AG04450 (cell line): ENCODE results near the gene FMO5. TPM values are rescaled to one million over a fixed set of nuclear protein-coding genes. Genes with fewer than 3 reads are reported as not detected.
"Not testable (repeated sequence)": the region's sequence is repeated elsewhere in the genome, so short reads cannot be mapped to it uniquely, and the experiment has no call there.

Experiments
- CTCF ChIA-PET: fragments of 300-600, 350-600 bp; formaldehyde crosslinking; extraction: SDS; loops from one replicate; lab custom pipeline; 2022; ENCODE audit warnings: antibody characterized with exemption, inconsistent platforms; lab: Charles Lee
- POLR2A ChIA-PET: fragments of 350-600 bp; formaldehyde crosslinking; extraction: SDS; loops from one replicate; lab custom pipeline; 2021; ENCODE audit warnings: antibody characterized with exemption, inconsistent platforms; lab: Yijun Ruan, JAX
- DNase-seq: peaks from one replicate; pipeline ENCODE4 v3.0.0-alpha.2; 2011; ENCODE audit warnings: low read depth, low spot score
- H3K27ac ChIP-seq: one replicate; pipeline ENCODE4 v1.5.1; 2012; ENCODE audit warnings: low read depth, low read length, control low read depth
- H3K27me3 ChIP-seq: one replicate; pipeline ENCODE4 v1.6.0; 2012; ENCODE audit warnings: low read length; ENCODE audit not compliant: control insufficient read depth, insufficient read depth
- H3K4me3 ChIP-seq: 2 replicates; pipeline ENCODE4 v1.5.1; 2011; ENCODE audit warnings: mild to moderate bottlenecking, low read depth, low read length, control low read depth
- H3K9me3 ChIP-seq: 2 replicates; pipeline ENCODE4 v1.5.1; 2012; ENCODE audit warnings: low read length; ENCODE audit not compliant: control insufficient read depth, insufficient read depth
- polyA plus RNA-seq: library from polyadenylated mRNA; depleted of rRNA; stranded (reverse); fragments of >200 nt; gene quantifications from 2 replicates; pipeline ENCODE4 v1.2.3, GENCODE V29; 2011
- TF ChIP-seq, protein P1 (sequence below): IDR thresholded peaks from 2 replicates; pipeline ENCODE4 v1.5.1; 2011; ENCODE audit warnings: low read depth, low read length, control low read depth, inconsistent platforms

FMO5 gene
- polyA plus RNA-seq, 1 experiment: 0.98 TPM

DNA sequence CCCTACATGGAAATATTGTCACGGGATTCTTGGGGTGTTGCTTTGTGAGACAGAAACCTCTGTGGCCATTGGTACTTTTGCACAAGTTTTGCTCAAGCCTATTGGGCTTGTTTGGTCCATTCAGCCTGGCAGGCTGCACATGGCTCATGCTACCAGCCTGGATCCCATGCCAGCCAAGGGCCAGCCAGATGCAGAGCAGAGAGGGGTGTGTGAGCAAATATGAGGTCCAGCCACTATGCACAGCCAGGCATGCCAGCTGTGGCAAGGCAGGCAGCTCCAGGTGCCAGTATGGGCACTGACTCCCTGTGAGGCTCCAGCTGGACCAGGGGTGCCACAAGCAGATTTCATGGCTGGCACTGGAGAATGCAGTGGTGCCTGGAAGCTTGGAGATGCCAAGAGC lies 10.7 kb upstream of the FMO5 start:
- POLR2A ChIA-PET: no interaction called here
- CTCF ChIA-PET: interaction anchor here (1.2 kb wide), 1 partner anchor 63 kb away, joined by 5 read pairs; no protein-coding TSS in a partner anchor
- no peak overlapping the region for H3K27ac ChIP-seq
- no peak overlapping the region for H3K4me3 ChIP-seq
- no peak for DNase-seq
- TF ChIP-seq, protein P1, sequence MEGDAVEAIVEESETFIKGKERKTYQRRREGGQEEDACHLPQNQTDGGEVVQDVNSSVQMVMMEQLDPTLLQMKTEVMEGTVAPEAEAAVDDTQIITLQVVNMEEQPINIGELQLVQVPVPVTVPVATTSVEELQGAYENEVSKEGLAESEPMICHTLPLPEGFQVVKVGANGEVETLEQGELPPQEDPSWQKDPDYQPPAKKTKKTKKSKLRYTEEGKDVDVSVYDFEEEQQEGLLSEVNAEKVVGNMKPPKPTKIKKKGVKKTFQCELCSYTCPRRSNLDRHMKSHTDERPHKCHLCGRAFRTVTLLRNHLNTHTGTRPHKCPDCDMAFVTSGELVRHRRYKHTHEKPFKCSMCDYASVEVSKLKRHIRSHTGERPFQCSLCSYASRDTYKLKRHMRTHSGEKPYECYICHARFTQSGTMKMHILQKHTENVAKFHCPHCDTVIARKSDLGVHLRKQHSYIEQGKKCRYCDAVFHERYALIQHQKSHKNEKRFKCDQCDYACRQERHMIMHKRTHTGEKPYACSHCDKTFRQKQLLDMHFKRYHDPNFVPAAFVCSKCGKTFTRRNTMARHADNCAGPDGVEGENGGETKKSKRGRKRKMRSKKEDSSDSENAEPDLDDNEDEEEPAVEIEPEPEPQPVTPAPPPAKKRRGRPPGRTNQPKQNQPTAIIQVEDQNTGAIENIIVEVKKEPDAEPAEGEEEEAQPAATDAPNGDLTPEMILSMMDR: no peak
- peaks cover 11% of the 10 kb centered on the region for H3K9me3 ChIP-seq
- H3K27me3 ChIP-seq: peaks cover 3% of the 10 kb centered on the region

DNA sequence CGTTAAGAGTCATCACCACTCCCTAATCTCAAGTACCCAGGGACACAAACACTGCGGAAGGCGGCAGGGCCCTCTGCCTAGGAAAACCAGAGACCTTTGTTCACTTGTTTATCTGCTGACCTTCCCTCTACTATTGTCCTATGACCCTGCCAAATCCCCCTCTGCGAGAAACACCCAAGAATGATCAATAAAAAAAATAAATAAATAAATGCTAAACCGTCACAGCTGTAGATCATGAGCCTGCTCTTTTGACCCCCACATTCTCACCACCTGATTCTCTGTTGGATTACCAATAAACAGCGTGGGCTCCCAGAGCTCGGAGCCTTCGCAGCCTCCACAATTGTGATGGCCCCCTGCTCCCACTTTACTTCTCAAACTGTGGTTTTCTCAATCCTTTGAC lies 8.8 kb upstream of the FMO5 start:
- H3K27ac ChIP-seq, CTCF ChIA-PET, H3K27me3 ChIP-seq, POLR2A ChIA-PET, H3K4me3 ChIP-seq, DNase-seq: not testable (repeated sequence)
- H3K9me3 ChIP-seq: peaks cover 11% of the 10 kb centered on the region

DNA sequence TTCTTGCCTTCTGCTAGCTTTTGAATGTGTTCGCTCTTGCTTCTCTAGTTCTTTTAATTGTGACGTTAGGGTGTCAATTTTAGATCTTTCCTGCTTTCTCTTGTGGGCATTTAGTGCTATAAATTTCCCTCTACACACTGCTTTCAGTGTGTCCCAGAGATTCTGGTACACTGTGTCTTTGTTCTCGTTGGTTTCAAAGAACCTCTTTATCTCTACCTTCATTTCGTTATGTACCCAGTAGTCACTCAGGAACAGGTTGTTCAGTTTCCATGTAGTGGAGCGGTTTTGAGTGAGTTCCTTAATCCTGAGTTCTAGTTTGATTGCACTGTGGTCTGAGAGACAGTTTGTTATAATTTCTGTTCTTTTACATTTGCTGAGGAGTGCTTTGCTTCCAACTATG lies 5.9 kb upstream of the FMO5 start:
- CTCF ChIA-PET: interaction anchor here (2.6 kb wide), 1 partner anchor 11 kb away, joined by 14 read pairs; the partner anchor contains the start of gene CHD1L
- H3K27ac ChIP-seq, H3K27me3 ChIP-seq, POLR2A ChIA-PET, DNase-seq, H3K4me3 ChIP-seq, H3K9me3 ChIP-seq: not testable (repeated sequence)

DNA sequence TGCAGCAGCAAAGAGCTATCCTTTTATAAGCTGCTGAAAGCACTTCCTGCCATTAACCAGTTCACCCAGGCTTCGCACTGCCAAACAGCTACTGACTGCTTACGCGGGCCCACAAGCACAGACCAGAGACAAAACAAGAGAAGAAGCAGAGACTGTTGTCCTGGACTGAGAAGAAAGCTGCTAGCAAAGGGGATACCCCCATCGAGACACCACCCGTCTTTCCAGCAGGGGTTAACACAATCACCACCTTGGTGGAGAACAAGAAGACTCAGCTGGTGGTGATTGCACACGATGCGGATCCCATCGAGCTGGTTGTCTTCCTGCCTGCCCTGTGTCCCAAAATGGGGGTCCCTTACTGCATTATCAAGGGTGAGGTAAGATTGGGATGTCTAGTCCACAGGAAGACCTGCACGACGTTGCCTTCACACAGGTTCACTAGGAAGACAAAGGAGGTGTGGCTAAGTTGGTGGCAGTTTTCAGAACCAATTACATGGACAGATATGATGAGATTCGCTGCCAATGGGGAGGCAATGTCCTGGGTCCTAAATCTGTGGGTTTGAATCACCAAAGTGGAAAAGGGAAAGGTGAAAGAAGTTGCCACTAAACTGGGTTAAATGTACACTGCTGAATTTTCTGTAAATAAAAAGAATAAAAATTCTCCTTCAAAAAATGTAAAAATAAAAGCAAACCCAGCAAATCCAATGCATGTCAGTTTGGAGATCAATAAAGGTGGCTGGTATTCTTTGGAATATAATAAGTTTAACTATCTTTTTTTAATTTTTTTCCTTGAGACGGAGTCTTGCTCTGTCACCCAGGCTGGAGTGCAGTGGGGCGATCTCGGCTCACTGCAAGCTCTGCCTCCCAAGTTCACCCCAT lies 1.2 kb downstream of the FMO5 start:
- TF ChIP-seq, protein P1: no peak
- no peak for DNase-seq
- CTCF ChIA-PET: interaction anchor here (0.8 to 1.8 kb wide), 4 partner anchors 14 to 55 kb away, joined by 3 to 6 read pairs (median 4); partner anchors contain the start of gene CHD1L
- Histone ChIP-seq H3K27me3 (no peaks in the 10 kb centered on the region), H3K27ac (no peak overlapping the region), H3K9me3 (no peaks in the 10 kb centered on the region), H3K4me3 (no peak overlapping the region)
- POLR2A ChIA-PET: interaction anchor here (1.1 kb wide), 1 partner anchor 56 kb away, joined by 3 read pairs; no protein-coding TSS in a partner anchor

DNA sequence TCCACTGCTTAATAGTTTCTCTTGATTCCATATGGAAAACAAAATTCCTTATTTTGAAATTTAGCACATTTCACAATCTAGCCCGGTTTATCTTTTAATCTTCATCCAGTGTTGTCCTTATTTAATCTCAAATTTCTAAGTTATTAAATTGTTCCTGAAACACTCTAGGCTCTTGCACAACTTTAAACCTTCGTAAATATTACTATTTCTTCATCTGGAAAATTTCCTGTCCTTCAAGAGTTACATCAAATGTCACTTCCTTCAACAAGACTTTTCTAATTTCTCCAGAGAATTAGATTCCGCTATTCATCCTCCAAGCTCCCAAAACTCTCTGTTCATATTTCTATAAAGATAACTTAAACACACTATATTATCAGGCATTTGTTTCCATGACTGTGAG lies 6.5 kb downstream of the FMO5 start:
- H3K9me3 ChIP-seq: no peaks in the 10 kb centered on the region
- TF ChIP-seq, protein P1: no peak
- DNase-seq: no peak
- no peak overlapping the region for H3K27ac ChIP-seq
- ChIA-PET POLR2A (no interaction called here), CTCF (interaction anchor here (0.7 kb wide), 1 partner anchor 26 kb away, joined by 3 read pairs; no protein-coding TSS in a partner anchor)
- no peak overlapping the region for H3K4me3 ChIP-seq
- no peaks in the 10 kb centered on the region for H3K27me3 ChIP-seq

DNA sequence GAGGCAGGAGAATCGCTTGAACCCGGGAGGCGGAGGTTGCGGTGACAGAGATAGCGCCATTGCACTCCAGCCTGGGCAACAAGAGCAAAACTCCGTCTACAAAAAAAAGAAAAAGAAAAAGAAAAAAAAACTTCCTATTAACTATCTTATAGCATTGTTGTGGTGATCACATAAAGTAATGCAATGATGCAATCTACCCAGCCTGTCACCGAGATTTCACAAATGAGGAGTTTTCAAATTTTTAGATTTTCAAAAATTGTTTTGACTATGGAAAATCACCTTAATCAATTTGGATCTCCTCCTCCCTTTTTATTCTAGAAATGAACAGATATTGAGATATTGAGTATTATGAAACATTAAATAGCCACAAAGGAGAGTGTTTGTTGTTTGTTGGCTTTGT lies 8.0 kb downstream of the FMO5 start:
- H3K4me3 ChIP-seq: no peak overlapping the region
- DNase-seq: no peak
- no peaks in the 10 kb centered on the region for H3K27me3 ChIP-seq
- TF ChIP-seq, protein P1: no peak
- ChIA-PET CTCF (no interaction called here), POLR2A (interaction anchor here (0.5 kb wide), 1 partner anchor 1358 kb away, joined by 5 read pairs; the partner anchor contains the start of gene PIAS3)
- no peak overlapping the region for H3K27ac ChIP-seq
- no peaks in the 10 kb centered on the region for H3K9me3 ChIP-seq
